ENCODE measurements around the gene KAT8. TPM values are rescaled to one million over a fixed set of nuclear protein-coding genes. Genes with fewer than 3 reads are reported as not detected.
"Not testable (repeated sequence)": the region's sequence is repeated elsewhere in the genome, so short reads cannot be mapped to it uniquely, and the experiment has no call there.

KAT8 gene
- total RNA-seq, 4 donors from 2014 or later = 61.0 to 83.4 (median 72.6) TPM

- 82% methylated on average over 4 of the region's 6 CpGs for WGBS
- TF ChIP-seq POLR2A (IDR thresholded peaks at IDR 0.05; ENCODE audit: low read depth) = no peak
- TF ChIP-seq POLR2AphosphoS5 (IDR thresholded peaks at IDR 0.05) = no peak
- no peak for TF ChIP-seq CTCF (IDR thresholded peaks at IDR 0.05)
- no peak for TF ChIP-seq EP300 (IDR thresholded peaks at IDR 0.05)
- no peak overlapping the region for H3K4me3 ChIP-seq
- intact Hi-C loops (cut with DNase I) = no loop called here
- H3K36me3 ChIP-seq = peaks cover 6 to 21% (median 17%) of the 10 kb centered on the region in 4 donors
- no peaks in the 10 kb centered on the region for H3K9me3 ChIP-seq
- no peak overlapping the region for H3K27ac ChIP-seq (replicated peaks in 1 of 4)
- no peak for DNase-seq (ENCODE audit: extremely low spot score)
- peaks cover 14 to 22% (median 18%) of the 10 kb centered on the region in 4 donors for H3K4me1 ChIP-seq
- peaks cover 0 to 25% (median 1%) of the 10 kb centered on the region in 4 donors for H3K27me3 ChIP-seq
These were observed 18.8 kb downstream of the KAT8 start for GRCh38 chr16:31136287-31136662.

DNA sequence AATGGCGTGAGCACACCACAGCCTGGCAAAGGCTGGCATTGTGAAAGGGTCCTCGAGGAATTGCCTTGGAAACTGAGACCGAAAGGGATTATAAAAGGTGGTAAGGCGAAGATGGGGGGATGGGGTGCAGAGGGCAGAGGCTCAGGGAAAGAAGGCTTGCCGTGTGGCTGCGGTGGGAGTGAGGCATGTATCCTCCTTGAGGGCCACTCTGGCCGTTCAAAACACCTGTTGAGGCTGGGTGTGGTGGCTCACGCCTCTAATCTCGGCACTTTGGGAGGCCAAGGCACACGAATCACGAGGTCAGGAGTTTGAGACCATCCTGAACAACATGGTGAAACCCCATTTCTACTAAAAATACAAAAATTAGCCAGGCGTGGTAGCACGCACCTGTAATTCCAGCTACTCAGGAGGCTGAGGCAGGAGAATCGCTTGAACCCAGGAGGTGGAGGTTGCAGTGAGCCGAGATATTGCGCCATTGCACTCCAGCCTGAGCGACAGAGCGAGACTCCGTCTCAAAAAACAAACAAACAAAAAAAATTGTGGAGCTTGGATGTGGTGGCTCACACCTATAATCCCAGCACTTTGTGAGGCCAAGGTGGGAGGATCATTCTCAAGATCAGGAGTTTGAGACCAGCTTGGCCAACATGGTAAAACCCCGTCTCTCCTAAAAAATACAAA lies 19.5 kb downstream of the KAT8 start:
- H3K9me3 ChIP-seq; H3K4me3 ChIP-seq; H3K27ac ChIP-seq (replicated peaks in 1 of 4); DNase-seq (ENCODE audit: extremely low spot score); intact Hi-C loops (cut with DNase I): not testable (repeated sequence)
- H3K36me3 ChIP-seq = peaks cover 0 to 15% (median 11%) of the 10 kb centered on the region in 4 donors
- 86% methylated on average over 20 of the region's 20 CpGs for WGBS
- peaks cover 0 to 25% (median 1%) of the 10 kb centered on the region in 4 donors for H3K27me3 ChIP-seq
- H3K4me1 ChIP-seq = peaks cover 21 to 28% (median 24%) of the 10 kb centered on the region in 4 donors

GRCh38 chr16:31138621-31139578 lies 21.4 kb downstream of the KAT8 start:
- no peak for DNase-seq (ENCODE audit: extremely low spot score)
- Histone ChIP-seq H3K27me3 (peaks cover 0 to 25% (median 1%) of the 10 kb centered on the region in 4 donors), H3K36me3 (no peaks in the 10 kb centered on the region), H3K4me3 (peak overlapping the region in 3 of 4 donors; percentile 2 to 17 (median 14)), H3K4me1 (peaks cover 29 to 36% (median 30%) of the 10 kb centered on the region in 4 donors), H3K27ac (replicated peaks in 1 of 4) (peak overlapping the region; percentile 7 to 42 (median 31)), H3K9me3 (no peaks in the 10 kb centered on the region)
- WGBS = 54% methylated on average over 21 of the region's 27 CpGs
- intact Hi-C loops (cut with DNase I) = no loop called here
- TF ChIP-seq EP300 (IDR thresholded peaks at IDR 0.05) (no peak), POLR2AphosphoS5 (IDR thresholded peaks at IDR 0.05) (peak; percentile 25 to 46), CTCF (IDR thresholded peaks at IDR 0.05) (no peak)

DNA sequence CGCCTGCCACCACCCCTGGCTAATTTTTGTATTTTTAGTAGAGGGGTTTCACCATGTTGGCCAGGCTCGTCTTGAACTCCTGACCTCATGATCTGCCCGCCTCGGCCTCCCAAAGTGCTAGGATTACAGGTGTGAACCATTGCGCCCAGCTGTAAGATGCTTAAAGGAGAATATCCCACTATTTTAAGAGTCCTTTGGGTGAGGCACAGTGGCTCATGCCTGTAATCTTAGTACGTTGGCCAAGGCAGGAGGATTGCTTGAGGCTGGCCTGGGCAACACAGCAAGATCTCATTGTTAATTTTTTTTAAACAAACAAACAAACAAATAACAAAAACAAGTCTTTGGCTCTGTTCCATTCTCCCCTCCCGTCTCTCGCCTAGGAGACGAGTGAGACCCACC lies 23.6 kb downstream of the KAT8 start:
- intact Hi-C loops (cut with DNase I) = loop anchor here (5.0 kb wide), 2 partner anchors 34 to 154 kb away; partner anchors contain the start of genes BCKDK and HSD3B7

DNA sequence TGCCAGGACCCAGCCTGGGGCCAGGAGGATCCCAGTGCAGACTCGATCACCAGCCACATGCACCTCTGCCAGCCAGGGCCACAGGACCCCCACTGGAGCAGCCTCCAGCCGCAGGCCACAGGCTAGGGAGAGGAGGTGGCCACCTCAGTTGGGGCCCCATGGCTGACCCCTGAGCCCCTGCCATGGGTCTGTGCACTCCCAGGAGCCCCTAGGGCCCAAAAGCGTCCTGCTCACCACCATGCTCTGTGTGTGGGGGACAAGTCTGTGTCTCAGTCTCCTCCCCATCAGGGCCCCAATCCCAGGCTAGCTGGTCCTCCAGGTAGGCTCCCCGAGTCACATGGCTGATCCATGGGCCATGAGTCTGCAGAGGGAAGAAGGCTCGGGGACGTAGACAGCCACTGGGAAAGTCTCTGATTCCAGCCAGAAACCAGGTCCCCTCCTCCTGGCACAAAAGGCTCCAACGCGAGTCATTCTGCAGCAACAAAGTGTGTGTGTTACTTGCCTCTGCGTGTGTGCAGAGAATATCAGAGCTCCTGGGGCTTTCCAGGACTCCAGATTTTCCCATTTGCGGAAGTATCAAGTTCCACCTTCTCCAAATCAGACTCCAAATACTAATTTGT lies 24.1 kb downstream of the KAT8 start:
- TF ChIP-seq POLR2AphosphoS5 (IDR thresholded peaks at IDR 0.05) = no peak
- no peak for TF ChIP-seq EP300 (IDR thresholded peaks at IDR 0.05)
- TF ChIP-seq POLR2A (IDR thresholded peaks at IDR 0.05; ENCODE audit: low read depth) = no peak
- TF ChIP-seq CTCF (IDR thresholded peaks at IDR 0.05) = no peak
- peak overlapping the region; percentile 79 to 85 (median 81) for H3K27ac ChIP-seq (replicated peaks in 1 of 4)
- H3K4me1 ChIP-seq = peaks cover 18 to 27% (median 23%) of the 10 kb centered on the region in 4 donors
- H3K27me3 ChIP-seq = peaks cover 0 to 2% (median 0%) of the 10 kb centered on the region in 4 donors
- intact Hi-C loops (cut with DNase I) = loop anchor here (5.0 kb wide), 2 partner anchors 34 to 154 kb away; partner anchors contain the start of genes BCKDK and HSD3B7
- no peak for DNase-seq (ENCODE audit: extremely low spot score)
- H3K4me3 ChIP-seq = peak overlapping the region; percentile 44 to 63 (median 58)
- H3K36me3 ChIP-seq = no peaks in the 10 kb centered on the region
- 32% methylated on average over 10 of the region's 10 CpGs for WGBS
- H3K9me3 ChIP-seq = no peaks in the 10 kb centered on the region

More for the DNA sequence above, 23.6 kb downstream of the KAT8 start:
- H3K27ac ChIP-seq (replicated peaks in 1 of 4) = peak overlapping the region; percentile 79 to 85 (median 81)
- not testable (repeated sequence) for H3K9me3 ChIP-seq; DNase-seq (ENCODE audit: extremely low spot score); H3K4me3 ChIP-seq; H3K36me3 ChIP-seq; H3K27me3 ChIP-seq
- peaks cover 18 to 27% (median 23%) of the 10 kb centered on the region in 4 donors for H3K4me1 ChIP-seq
- 92% methylated on average over 9 of the region's 9 CpGs for WGBS
